Superior temporal gyrus (tissue), 1 donor: ENCODE data around the gene LYZL4.
A peak's percentile ranks its signal among the peaks of the same experiment; 100 is the strongest.

Experiments
- DNase-seq: peaks from one replicate; pipeline ENCODE4 v3.0.0-alpha.2; 2016; ENCODE audit errors: extremely low spot score

LYZL4 gene

GRCh38 chr3:42425736-42426407 is 15.5 kb upstream of the LYZL4 start:
- peak; percentile 61 for DNase-seq

- DNase-seq: no peak
Measured at GRCh38 chr3:42424911-42425310, 14.5 kb upstream of the LYZL4 start.

GRCh38 chr3:42421818-42422796 is 11.7 kb upstream of the LYZL4 start:
- no peak for DNase-seq

- DNase-seq: no peak
Measured at GRCh38 chr3:42419563-42419962, 9.2 kb upstream of the LYZL4 start.

GRCh38 chr3:42412526-42413155 is 2.2 kb upstream of the LYZL4 start:
- no peak for DNase-seq

GRCh38 chr3:42411429-42411828 is 1.0 kb upstream of the LYZL4 start:
- no peak for DNase-seq

- DNase-seq: no peak
Measured at GRCh38 chr3:42408156-42408555, 2.3 kb downstream of the LYZL4 start.

- no peak for DNase-seq
Measured at GRCh38 chr3:42406727-42407450, 3.5 kb downstream of the LYZL4 start.

GRCh38 chr3:42405857-42406256 is 4.6 kb downstream of the LYZL4 start:
- DNase-seq: no peak

- DNase-seq: no peak
Measured at GRCh38 chr3:42403737-42404136, 6.7 kb downstream of the LYZL4 start.

- no peak for DNase-seq
Measured at GRCh38 chr3:42402394-42403096, 7.9 kb downstream of the LYZL4 start.

- no peak for DNase-seq
Measured at GRCh38 chr3:42398080-42398479, 12.3 kb downstream of the LYZL4 start.

GRCh38 chr3:42397644-42398043 is 12.8 kb downstream of the LYZL4 start:
- no peak for DNase-seq

GRCh38 chr3:42394579-42395288 is 15.7 kb downstream of the LYZL4 start:
- DNase-seq: no peak

- DNase-seq: no peak
Measured at GRCh38 chr3:42387802-42388651, 22.4 kb downstream of the LYZL4 start.

- DNase-seq: no peak
Measured at GRCh38 chr3:42381551-42382082, 28.8 kb downstream of the LYZL4 start.

GRCh38 chr3:42377681-42378080 is 32.7 kb downstream of the LYZL4 start:
- DNase-seq: no peak

GRCh38 chr3:42376344-42376798 is 34.0 kb downstream of the LYZL4 start:
- peak; percentile 46 for DNase-seq

- no peak for DNase-seq
Measured at GRCh38 chr3:42375121-42375800, 35.1 kb downstream of the LYZL4 start.
